HuH-7 (cell line): ENCODE measurements around the gene LNX1.

ENCODE experiments used
- DNase-seq: peaks from one replicate; pipeline ENCODE4 v3.0.0; 2011; ENCODE audit warnings: low spot score

Gene LNX1

GRCh38 chr4:53572600-53572994 is 18.7 kb downstream of the LNX1 start:
- no peak for DNase-seq

GRCh38 chr4:53571936-53572599 is 19.2 kb downstream of the LNX1 start:
- DNase-seq: no peak

- no peak for DNase-seq
Observed at GRCh38 chr4:53563824-53564223, 27.5 kb downstream of the LNX1 start.

- no peak for DNase-seq
Observed at GRCh38 chr4:53562409-53562808, 28.9 kb downstream of the LNX1 start.

- DNase-seq: no peak
Observed at GRCh38 chr4:53559021-53559620, 32.2 kb downstream of the LNX1 start.

GRCh38 chr4:53558065-53558801 is 33.1 kb downstream of the LNX1 start:
- DNase-seq: no peak

- no peak for DNase-seq
Observed at GRCh38 chr4:53557669-53558064, 33.6 kb downstream of the LNX1 start.

GRCh38 chr4:53556651-53557050 is 34.6 kb downstream of the LNX1 start:
- no peak for DNase-seq

GRCh38 chr4:53553486-53554210 is 37.6 kb downstream of the LNX1 start:
- DNase-seq: no peak

GRCh38 chr4:53552711-53553110 is 38.6 kb downstream of the LNX1 start:
- DNase-seq: no peak

GRCh38 chr4:53551958-53552357 is 39.3 kb downstream of the LNX1 start:
- DNase-seq: no peak

- DNase-seq: no peak
Observed at GRCh38 chr4:53551281-53551864, 39.9 kb downstream of the LNX1 start.

GRCh38 chr4:53548662-53549061 is 42.6 kb downstream of the LNX1 start:
- DNase-seq: no peak

- no peak for DNase-seq
Observed at GRCh38 chr4:53547983-53548382, 43.3 kb downstream of the LNX1 start.

- no peak for DNase-seq
Observed at GRCh38 chr4:53545942-53546581, 45.2 kb downstream of the LNX1 start.

- DNase-seq: no peak
Observed at GRCh38 chr4:53545273-53545672, 46.0 kb downstream of the LNX1 start.

GRCh38 chr4:53543561-53543960 is 47.7 kb downstream of the LNX1 start:
- no peak for DNase-seq

GRCh38 chr4:53541577-53542206 is 49.6 kb downstream of the LNX1 start:
- no peak for DNase-seq

GRCh38 chr4:53538756-53539155 is 52.5 kb downstream of the LNX1 start:
- DNase-seq: no peak

- DNase-seq: no peak
Observed at GRCh38 chr4:53537606-53538005, 53.7 kb downstream of the LNX1 start.

GRCh38 chr4:53536328-53536727 is 55.0 kb downstream of the LNX1 start:
- DNase-seq: no peak
